GM19467 (cell line): ENCODE data around the gene TMC6.
"Not testable (repeated sequence)": the region's sequence is repeated elsewhere in the genome, so short reads cannot be mapped to it uniquely, and the experiment has no call there.

ENCODE experiments used
- ATAC-seq: cut with Tn5 transposase; IDR thresholded peaks from one replicate; pipeline ENCODE4 v1.9.1; 2021; ENCODE audit warnings: mild to moderate bottlenecking, moderate library complexity; ENCODE audit not compliant: unreplicated experiment

TMC6 gene

GRCh38 chr17:78154903-78155811 lies 26.6 kb upstream of the TMC6 start:
- peak; percentile 42 for ATAC-seq

DNA sequence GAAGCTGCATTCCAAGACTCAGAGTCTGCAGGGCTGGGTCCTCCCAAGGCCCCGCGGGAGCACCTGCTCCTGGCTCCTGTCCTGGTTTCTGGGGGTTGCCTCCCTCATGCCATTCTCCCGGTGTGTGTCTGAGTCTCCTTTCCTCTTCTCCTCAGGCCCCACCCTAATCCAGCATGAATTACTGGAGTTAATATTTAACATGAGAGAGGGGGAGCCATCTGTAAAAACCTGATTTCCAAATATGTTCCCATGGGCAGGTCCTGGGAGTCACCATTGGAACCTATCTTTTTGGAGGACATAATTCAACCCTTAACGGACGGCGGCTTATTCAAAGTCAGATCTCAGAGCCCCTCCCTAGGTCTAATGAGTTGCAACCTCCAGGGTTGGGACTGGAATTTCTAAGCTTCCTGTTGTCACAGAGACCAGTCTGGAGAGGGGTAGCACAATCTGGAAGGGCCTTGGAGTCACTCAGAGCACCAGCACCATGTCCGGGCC lies 23.0 kb upstream of the TMC6 start:
- ATAC-seq, result no peak

GRCh38 chr17:78148286-78149016 lies 19.9 kb upstream of the TMC6 start:
- no peak for ATAC-seq

DNA sequence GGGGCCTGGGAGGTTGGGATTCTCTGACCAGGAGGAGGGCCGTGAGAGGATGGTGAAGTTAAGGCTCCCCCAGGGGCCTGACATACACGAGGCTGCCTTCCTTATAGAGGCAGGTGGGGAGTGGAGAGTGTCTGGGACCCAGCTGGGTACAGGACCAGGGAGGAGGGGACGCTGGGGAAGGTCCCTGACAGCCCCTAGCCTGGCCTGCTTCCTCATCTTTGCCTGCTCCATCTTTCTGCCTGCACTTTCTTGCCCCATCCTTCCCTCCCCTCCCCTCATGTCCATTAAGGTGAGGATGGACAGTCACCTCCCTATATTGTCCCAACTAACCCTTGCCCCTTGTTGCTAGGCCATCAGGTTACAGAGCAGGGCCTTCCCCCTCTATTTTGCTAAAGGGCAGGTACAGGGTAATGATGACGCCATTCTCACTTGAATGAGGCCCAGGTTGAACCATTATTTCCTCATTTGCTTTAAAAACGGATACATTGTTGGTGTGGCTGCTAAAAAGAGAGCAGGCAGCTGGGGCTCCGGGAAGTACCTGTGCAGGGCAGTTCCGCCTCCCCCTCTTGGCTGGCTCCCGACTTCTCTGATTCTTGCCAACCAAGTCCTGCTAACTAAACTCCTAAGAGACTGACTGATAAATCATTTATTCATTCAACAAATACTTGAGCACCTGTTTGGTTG lies 18.9 kb upstream of the TMC6 start:
- no peak for ATAC-seq

GRCh38 chr17:78146881-78147280 lies 18.3 kb upstream of the TMC6 start:
- no peak for ATAC-seq

DNA sequence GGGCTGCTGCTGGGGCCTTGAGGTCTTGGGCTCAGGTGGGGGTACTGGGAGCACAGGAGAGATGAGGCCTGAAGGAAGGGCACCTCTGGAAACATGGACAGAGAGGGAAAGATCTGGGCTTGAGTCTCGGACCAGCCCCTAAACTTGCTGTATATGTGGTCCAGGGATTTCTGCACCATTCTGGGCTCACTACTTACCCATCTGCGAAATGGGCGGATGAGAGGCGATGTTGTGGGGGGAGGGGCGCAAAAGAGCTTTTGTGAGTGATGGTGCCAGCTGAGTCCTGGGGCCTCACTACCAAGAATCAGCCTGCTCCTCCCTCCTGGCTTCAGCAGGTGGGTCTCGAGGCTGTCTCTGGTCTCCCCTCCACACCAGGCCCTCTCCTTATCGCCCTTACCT lies 17.9 kb upstream of the TMC6 start:
- ATAC-seq, result no peak

GRCh38 chr17:78144736-78145641 lies 16.4 kb upstream of the TMC6 start:
- no peak for ATAC-seq

DNA sequence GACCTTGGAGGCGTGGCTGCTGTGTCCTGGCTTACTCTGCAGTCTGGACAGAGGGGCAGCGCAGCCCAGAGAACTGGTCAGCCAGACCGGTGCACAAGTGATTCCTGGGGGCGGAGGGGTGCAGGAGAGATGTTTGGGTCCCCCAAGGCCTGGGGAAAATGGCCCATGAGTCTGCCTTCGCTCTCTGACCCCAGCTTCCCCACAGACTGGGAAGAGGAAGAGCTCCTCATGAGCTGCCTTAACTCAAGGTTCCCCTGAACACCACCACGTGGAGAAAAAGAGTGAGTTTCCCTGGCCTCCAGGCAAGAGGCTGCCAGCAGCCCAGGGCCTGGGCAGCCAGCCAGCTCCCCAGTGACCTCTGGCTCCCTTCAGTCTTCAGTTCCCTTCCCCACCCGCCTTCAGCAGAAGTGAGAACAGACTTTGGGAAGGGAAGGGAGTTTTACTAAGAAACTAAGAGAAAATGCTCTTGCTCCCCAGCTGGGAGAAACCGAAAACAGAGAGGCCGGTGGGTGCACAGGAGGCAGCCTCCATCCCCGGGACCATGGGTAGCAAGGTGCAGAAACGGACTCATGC lies 15.7 kb upstream of the TMC6 start:
- ATAC-seq, result no peak

GRCh38 chr17:78143214-78144146 lies 14.9 kb upstream of the TMC6 start:
- no peak for ATAC-seq

- ATAC-seq, result no peak
Observed at GRCh38 chr17:78142119-78142861, 13.7 kb upstream of the TMC6 start.

DNA sequence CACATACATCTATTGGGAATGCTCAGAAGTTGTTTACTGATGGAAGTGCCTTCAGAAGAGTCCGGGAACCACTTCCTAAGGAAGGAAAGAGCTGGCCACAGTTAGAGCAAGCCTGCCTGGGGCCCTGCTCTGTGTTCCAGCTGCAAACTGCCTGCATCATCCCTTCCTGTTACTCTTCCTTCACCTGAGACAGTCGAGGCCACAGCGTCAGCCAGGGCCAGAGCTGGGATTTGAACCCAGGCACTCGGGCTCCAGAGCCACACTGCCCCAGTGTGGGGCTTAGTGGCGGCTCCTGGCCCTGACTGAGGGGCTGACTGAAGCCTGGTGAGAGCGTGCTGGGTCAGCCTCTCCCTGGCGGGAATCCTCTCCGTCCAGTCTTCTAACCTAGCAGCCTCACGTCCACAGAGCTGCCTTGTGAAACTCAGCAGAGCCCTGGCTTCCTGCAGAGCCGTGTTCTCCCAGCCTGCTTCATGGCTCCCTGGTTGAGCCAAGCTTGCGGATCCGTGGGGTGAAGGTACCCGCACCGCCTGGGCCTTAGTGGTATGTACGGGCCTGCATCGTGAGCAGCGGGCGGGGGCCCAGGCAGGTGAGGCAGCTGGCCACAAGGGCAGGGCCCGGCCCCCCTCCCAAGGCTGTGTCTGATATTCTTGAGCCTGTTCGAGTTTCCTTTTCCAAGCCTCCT lies 13.0 kb upstream of the TMC6 start:
- ATAC-seq, result no peak

DNA sequence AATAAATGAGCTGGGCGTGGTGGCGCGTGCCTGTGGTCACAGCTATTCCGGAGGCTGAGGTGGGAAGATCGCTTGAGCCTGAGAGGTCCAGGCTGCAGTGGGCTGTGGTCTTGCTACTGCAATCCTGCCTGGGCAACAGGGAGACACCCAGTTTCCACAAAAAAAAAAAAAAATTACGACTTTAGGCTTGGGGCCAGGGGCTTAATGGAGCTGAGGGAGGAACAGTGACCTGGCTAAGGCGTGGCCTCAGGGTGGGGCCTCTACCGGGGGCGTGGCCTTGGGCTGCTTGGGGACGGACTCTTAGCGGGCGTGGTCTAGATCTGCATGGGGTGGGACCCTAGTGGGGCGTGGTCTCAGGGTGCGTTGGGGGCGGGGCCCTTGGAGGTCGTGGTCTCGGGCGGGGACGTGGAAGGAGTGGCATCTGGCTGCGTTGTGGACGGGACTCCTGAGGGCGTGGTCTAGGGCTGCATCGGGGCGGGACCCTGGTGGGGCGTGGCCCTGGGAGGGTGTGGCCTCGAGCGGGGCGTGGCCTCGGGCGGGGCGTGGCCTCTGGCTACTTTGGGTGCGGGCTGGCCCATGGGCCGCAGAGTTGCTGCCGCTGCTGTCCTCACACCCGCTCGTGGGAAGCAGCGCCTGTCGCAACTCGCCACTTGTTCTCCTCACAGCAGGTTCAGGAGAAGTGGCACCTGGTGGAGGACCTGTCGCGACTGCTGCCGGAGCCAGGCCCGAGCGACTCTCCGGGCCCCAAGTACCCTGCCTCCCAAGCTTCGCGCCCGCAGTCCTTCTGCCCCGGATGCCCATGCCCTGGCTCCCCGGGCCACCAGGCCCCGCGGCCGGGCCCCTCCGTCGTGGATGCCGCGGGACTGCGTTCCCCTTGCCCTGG lies 11.9 kb upstream of the TMC6 start:
- peak; percentile 65 for ATAC-seq

DNA sequence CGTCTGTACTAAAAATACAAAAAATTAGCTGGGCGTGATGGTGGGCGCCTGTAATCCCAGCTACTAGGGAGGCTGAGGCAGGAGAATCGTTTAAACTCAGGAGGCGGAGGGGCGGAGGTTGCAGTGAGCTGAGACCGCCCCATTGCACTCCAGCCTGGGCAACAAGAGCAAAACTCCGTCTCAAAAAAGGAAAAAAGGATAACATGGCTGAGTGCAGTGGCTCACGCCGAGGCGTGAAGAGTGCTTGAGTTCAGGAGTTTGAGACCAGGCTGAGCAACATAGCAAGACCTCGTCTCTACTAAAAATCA lies 11.3 kb upstream of the TMC6 start:
- ATAC-seq, result not testable (repeated sequence)

DNA sequence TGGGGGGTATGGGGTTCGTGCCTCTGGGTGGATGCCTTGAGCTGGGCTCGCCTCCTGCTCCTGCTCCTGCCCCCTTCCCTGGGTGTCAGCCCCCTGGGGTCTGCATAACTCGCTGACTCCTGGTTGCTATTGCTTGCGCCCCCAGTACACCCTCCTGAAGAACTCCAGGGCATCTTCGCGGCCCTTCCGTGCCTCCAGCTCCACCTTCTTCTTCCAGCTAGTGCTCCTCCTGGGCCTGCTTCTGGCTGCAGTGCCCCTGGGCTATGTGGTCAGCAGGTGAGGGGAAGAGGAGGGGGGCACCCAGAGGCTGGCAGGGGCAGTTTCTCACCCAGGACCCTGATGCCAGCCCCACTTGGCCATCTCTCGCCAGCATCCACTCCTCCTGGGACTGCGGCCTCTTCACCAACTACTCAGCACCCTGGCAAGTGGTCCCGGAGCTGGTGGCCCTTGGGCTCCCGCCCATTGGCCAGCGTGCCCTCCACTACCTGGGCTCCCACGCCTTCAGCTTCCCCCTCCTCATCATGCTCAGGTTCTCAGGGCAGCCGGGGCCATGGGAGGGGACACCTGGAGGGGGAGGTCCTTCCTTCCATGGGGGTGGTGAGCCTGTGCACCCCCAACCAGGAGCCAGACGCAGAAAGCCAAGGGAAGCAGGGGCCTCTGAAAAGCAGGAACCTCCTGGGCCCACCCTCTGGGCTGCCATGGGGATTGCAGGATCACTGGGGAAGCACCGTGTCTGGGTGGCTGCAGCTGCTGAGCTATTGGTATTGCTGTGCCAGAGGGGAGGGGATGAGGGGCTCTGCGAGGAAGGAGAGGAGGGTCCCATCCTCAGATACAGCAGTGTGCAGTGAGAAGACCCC lies 9.9 kb upstream of the TMC6 start:
- ATAC-seq, result no peak

DNA sequence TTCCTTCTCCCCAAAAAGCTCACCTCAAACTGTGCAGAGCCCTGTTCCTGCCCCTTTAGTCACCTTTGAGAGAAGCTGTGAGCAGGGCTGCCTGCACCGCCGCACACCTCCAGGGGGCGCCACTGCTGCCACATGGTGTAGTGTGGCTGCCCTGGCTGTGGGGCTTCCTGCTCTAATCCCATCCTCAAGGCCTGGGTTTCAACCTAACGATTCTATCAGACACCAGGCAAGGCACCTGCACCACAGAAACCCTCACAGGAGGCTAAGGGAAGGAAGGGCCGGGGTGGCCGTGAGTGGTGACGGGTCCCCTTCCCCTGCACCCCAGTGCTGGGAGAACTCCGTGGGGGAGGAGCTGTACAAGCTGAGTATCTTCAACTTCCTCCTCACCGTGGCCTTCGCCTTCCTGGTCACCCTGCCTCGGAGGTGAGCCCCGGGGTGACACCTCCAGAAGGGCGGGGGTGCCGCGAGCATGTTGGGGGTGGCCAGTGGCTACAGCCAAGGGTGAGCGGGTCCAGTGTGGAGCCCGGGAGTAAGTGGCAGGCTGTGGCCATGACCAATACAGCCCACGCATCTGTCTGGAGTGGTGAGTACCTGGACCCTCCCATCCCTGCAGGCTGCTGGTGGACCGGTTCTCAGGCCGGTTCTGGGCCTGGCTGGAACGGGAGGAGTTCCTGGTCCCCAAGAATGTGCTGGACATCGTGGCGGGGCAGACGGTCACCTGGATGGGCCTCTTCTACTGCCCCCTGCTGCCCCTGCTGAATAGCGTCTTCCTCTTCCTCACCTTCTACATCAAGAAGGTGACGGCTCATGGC lies 9.0 kb upstream of the TMC6 start:
- no peak for ATAC-seq
